PFSK-1 (cell line): Measurements from ENCODE around the gene TMEM116.

ENCODE experiments used
- FOXP2 ChIP-seq: optimal IDR thresholded peaks from 2 replicates; pipeline ENCODE3; 2011; ENCODE audit warnings: borderline replicate concordance, control low read depth, inconsistent platforms; ENCODE audit not compliant: insufficient read depth; ENCODE audit errors: extremely low read length, extremely low read depth
- POLR2AphosphoS5 ChIP-seq: IDR thresholded peaks from 2 replicates; pipeline ENCODE4 v1.6.1; 2012; ENCODE audit warnings: low read depth, mild to moderate bottlenecking, control low read depth, low read length, moderate library complexity
- SIN3A ChIP-seq: IDR thresholded peaks from 2 replicates; pipeline ENCODE4 v1.6.1; 2012; ENCODE audit warnings: mild to moderate bottlenecking, low read length, moderate library complexity, borderline replicate concordance; ENCODE audit not compliant: insufficient read depth
- TAF1 ChIP-seq: IDR thresholded peaks from 2 replicates; pipeline ENCODE4 v1.6.1; 2012; ENCODE audit warnings: low read length, control low read depth, borderline replicate concordance; ENCODE audit not compliant: insufficient read depth
- TF ChIP-seq, protein P1 (sequence below), 2 experiments: IDR thresholded peaks; 2 replicates each; pipeline versions ENCODE4 v1.6.1 to v1.8.0; 2011 to 2012; ENCODE audit warnings: low read depth in 2 of 2, low read length in 2 of 2, control low read depth in 1 of 2, inconsistent platforms in 1 of 2, mild to moderate bottlenecking in 1 of 2, moderate library complexity in 1 of 2; ENCODE audit not compliant: insufficient read depth in 1 of 2

The TMEM116 gene

DNA sequence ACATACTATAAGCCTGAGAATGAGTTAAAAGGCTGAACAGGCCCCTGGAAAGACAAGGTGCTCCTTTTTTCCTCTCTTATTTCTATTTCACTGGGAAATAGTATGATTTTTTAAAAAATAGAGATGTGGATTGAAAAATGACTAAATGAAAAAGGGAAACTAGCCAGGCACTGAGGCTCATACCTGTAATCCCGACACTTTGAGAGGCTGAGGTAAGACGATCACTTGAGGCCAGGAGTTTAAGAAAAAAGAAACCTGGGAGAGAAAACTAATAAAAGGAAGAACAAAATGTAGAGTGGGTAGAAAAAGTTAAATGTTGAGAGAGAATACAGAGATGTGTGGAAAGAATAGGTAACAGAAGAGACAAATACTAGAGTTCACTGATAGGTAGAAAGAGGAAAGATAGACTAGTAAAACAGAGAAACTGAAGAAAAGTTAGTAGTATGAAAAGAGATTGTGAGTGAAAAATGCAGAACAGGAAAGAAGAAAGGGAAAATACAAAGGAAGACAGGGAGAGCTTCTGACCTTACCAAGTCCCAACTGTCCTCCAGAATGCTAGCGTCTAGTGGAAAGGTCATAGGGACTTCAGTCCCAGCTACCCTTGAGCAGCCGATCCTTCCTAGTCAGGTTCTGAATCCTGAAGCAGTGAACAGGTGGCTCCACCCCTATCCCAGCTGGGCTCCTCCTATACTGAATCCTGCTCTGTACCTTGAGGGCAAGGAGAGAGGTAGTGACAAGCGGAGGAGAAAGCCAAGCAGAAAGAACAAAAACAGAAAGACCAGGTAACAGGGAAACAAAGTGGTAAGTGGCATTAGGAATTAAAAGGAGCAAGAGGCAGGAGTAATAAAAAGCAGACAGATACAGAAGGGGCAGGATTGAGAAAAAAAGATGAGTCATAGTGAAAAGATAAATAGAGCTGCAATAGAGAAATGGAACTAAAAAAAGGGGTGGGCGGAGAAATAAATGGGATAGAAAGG, 7.3 kb downstream of the TMEM116 start:
- no peak for TF ChIP-seq TAF1
- TF ChIP-seq FOXP2 = no peak
- TF ChIP-seq, protein P1, sequence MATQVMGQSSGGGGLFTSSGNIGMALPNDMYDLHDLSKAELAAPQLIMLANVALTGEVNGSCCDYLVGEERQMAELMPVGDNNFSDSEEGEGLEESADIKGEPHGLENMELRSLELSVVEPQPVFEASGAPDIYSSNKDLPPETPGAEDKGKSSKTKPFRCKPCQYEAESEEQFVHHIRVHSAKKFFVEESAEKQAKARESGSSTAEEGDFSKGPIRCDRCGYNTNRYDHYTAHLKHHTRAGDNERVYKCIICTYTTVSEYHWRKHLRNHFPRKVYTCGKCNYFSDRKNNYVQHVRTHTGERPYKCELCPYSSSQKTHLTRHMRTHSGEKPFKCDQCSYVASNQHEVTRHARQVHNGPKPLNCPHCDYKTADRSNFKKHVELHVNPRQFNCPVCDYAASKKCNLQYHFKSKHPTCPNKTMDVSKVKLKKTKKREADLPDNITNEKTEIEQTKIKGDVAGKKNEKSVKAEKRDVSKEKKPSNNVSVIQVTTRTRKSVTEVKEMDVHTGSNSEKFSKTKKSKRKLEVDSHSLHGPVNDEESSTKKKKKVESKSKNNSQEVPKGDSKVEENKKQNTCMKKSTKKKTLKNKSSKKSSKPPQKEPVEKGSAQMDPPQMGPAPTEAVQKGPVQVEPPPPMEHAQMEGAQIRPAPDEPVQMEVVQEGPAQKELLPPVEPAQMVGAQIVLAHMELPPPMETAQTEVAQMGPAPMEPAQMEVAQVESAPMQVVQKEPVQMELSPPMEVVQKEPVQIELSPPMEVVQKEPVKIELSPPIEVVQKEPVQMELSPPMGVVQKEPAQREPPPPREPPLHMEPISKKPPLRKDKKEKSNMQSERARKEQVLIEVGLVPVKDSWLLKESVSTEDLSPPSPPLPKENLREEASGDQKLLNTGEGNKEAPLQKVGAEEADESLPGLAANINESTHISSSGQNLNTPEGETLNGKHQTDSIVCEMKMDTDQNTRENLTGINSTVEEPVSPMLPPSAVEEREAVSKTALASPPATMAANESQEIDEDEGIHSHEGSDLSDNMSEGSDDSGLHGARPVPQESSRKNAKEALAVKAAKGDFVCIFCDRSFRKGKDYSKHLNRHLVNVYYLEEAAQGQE (IDR thresholded peaks at IDR 0.05; ENCODE audit: insufficient read depth in 1 of 2, low read depth in 2 of 2, low read length in 2 of 2) = no peak
- TF ChIP-seq POLR2AphosphoS5 = no peak
- no peak for TF ChIP-seq SIN3A

DNA sequence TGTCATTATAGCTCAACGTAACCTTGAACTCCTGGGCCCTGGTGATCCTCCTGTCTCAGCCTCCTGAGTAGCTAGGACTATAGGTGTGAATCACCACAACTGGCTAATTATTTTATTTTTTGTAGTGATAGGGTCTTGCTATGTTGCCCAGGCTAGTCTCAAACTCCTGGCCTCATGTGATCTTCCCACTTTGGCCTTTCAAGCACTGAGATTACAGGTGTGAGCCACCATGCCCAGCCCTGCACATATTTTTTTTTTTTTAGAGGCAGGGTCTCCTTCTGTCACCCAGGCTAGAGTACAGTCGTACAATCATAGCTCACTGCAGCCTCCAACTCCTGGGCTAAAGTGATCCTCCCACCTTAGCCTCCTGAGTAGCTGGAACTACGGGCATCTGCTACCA, 8.9 kb downstream of the TMEM116 start:
- no peak for TF ChIP-seq FOXP2
- no peak for TF ChIP-seq POLR2AphosphoS5
- no peak for TF ChIP-seq TAF1
- TF ChIP-seq, protein P1 (IDR thresholded peaks at IDR 0.05; ENCODE audit: insufficient read depth in 1 of 2, low read depth in 2 of 2, low read length in 2 of 2) = no peak
- no peak for TF ChIP-seq SIN3A

DNA sequence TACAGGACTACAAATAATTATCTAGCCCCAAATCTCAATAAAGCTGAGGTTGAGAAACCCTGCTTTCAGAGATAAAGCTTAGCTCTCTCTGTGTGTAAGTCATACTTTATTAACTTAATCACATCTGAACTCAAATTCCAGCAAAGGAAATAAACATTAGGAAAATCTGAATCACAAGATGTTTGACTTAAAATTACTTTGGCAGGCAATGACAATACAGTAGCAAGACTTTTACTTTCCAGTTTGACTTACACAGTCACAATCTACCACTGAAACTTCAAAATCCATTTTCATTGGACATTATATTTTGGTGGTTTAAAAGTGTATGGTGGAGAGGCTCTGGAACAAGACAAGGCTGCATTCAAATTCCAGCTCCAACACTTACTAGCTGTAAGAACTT, 11.4 kb downstream of the TMEM116 start:
- TF ChIP-seq, protein P1 (IDR thresholded peaks at IDR 0.05; ENCODE audit: insufficient read depth in 1 of 2, low read depth in 2 of 2, low read length in 2 of 2) = no peak
- no peak for TF ChIP-seq TAF1
- TF ChIP-seq POLR2AphosphoS5 = no peak
- no peak for TF ChIP-seq SIN3A
- no peak for TF ChIP-seq FOXP2

DNA sequence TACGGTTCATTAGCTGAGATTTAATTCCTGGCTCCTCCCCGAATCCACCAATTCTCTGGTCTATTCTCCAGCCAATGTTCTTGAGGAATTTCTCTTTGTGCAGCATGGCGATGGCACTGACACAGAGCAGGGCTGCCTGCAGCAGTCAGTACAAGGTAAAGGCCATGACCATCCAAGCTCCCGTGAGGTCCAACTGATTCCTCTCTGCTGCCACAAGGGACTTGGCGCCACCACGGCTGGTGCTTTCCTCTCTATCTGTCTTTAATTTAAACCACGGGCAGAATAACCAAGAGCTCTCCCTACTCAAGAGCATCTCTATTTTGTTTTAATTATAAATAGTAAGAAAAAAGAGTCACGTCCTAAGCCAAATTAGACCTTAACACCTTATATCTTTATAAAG, 12.1 kb downstream of the TMEM116 start:
- TF ChIP-seq POLR2AphosphoS5 (no peak), FOXP2 (no peak), TAF1 (no peak), SIN3A (no peak)
- TF ChIP-seq, protein P1 (IDR thresholded peaks at IDR 0.05; ENCODE audit: insufficient read depth in 1 of 2, low read depth in 2 of 2, low read length in 2 of 2) = no peak

DNA sequence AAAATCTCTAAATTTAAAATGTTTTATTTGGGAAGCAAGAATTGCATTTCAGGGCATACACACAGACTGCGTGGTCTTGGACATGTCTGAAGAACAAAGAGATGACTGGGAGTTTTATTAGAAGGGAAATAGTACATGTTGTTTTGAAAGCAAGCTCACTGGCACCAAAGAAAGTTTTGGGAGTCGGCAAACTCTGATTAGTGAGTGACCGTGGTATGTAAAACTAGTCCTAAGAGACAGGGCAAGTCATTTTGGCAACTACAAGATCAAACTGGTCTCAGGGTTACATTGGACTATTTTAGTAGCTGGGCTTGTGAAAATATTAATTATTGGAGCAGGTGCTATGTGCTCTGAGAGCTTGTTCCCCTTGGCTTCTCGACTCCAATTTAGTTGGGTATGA, 14.9 kb downstream of the TMEM116 start:
- TF ChIP-seq, protein P1 (IDR thresholded peaks at IDR 0.05; ENCODE audit: insufficient read depth in 1 of 2, low read depth in 2 of 2, low read length in 2 of 2) = no peak
- TF ChIP-seq FOXP2 (no peak), TAF1 (no peak), SIN3A (no peak), POLR2AphosphoS5 (no peak)
